ENCODE data around the gene ATRN. TPM values are rescaled to one million over a fixed set of nuclear protein-coding genes. Genes with fewer than 3 reads are reported as not detected.

Gene ATRN
- total RNA-seq, 1 experiment from 2014 or later = 19.9 TPM

GRCh38 chr20:3646067-3646440, 175.2 kb downstream of the ATRN start:
- no peak overlapping the region for H3K4me3 Mint-ChIP-seq
- ChIA-PET CTCF (no interaction called here), POLR2A (no interaction called here)
- TF ChIP-seq CTCF (IDR thresholded peaks at IDR 0.05) (no peak), ELF4 (CRISPR knock-in tag; IDR thresholded peaks at IDR 0.05; ENCODE audit: low read depth) (no peak), NFE2L1 (CRISPR knock-in tag; IDR thresholded peaks at IDR 0.05) (no peak), ZNF512 (CRISPR knock-in tag; IDR thresholded peaks at IDR 0.05; ENCODE audit: borderline replicate concordance) (no peak), KAT7 (CRISPR knock-in tag; IDR thresholded peaks at IDR 0.05; ENCODE audit: borderline replicate concordance) (no peak), ZNF317 (CRISPR knock-in tag; IDR thresholded peaks at IDR 0.05; ENCODE audit: borderline replicate concordance, low read depth) (no peak), CREB1 (CRISPR knock-in tag; IDR thresholded peaks at IDR 0.05) (no peak), MYBL2 (CRISPR knock-in tag; IDR thresholded peaks at IDR 0.05) (no peak), SOX15 (CRISPR knock-in tag; IDR thresholded peaks at IDR 0.05) (no peak), HMGA2 (CRISPR knock-in tag; IDR thresholded peaks at IDR 0.05) (no peak), NFATC4 (CRISPR knock-in tag; IDR thresholded peaks at IDR 0.05) (no peak), FOXJ3 (CRISPR knock-in tag; IDR thresholded peaks at IDR 0.05; ENCODE audit: borderline replicate concordance) (no peak), ATF2 (CRISPR knock-in tag; IDR thresholded peaks at IDR 0.05; ENCODE audit: borderline replicate concordance, low read depth) (no peak), ATF1 (CRISPR knock-in tag; IDR thresholded peaks at IDR 0.05) (no peak), NR2C2 (CRISPR knock-in tag; IDR thresholded peaks at IDR 0.05) (no peak)
- no peaks in the 10 kb centered on the region for H3K27me3 Mint-ChIP-seq (ENCODE audit: low read depth)
- H3K4me1 Mint-ChIP-seq = no peaks in the 10 kb centered on the region
- H3K36me3 Mint-ChIP-seq = no peaks in the 10 kb centered on the region
- no peak for DNase-seq (ENCODE audit: low spot score)
- no peak for ATAC-seq
- no peak overlapping the region for H3K27ac Mint-ChIP-seq
- peaks cover under 1% of the 10 kb centered on the region; the same call in 1 of the 2 replicates for H3K9me3 Mint-ChIP-seq

GRCh38 chr20:3646651-3647050, 175.8 kb downstream of the ATRN start:
- no peaks in the 10 kb centered on the region for H3K9me3 Mint-ChIP-seq
- no peak overlapping the region for H3K4me3 Mint-ChIP-seq
- DNase-seq (ENCODE audit: low spot score) (no peak), ATAC-seq (no peak)
- no peaks in the 10 kb centered on the region for H3K4me1 Mint-ChIP-seq
- no peak overlapping the region for H3K27ac Mint-ChIP-seq
- ChIA-PET POLR2A (no interaction called here), CTCF (interaction anchor here (0.5 to 1.4 kb wide), 2 partner anchors 31 to 283 kb away, joined by 3 to 4 read pairs; no protein-coding TSS in a partner anchor)
- no peak for TF ChIP-seq ZNF423 (CRISPR knock-in tag; IDR thresholded peaks at IDR 0.05)
- H3K27me3 Mint-ChIP-seq (ENCODE audit: low read depth) = no peaks in the 10 kb centered on the region
- no peaks in the 10 kb centered on the region for H3K36me3 Mint-ChIP-seq

GRCh38 chr20:3647473-3647872, 176.7 kb downstream of the ATRN start:
- Mint-ChIP-seq H3K27ac (no peak overlapping the region), H3K4me3 (no peak overlapping the region), H3K4me1 (no peaks in the 10 kb centered on the region), H3K36me3 (no peaks in the 10 kb centered on the region), H3K9me3 (no peaks in the 10 kb centered on the region), H3K27me3 (ENCODE audit: low read depth) (no peaks in the 10 kb centered on the region)
- DNase-seq (ENCODE audit: low spot score) = no peak
- ATAC-seq = no peak
- ChIA-PET CTCF (interaction anchor here (0.5 to 1.4 kb wide), 2 partner anchors 30 to 429 kb away, joined by 4 to 5 read pairs; no protein-coding TSS in a partner anchor), POLR2A (no interaction called here)
- no peak for TF ChIP-seq TEAD1 (CRISPR knock-in tag; IDR thresholded peaks at IDR 0.05)
- TF ChIP-seq USF2 (CRISPR knock-in tag; IDR thresholded peaks at IDR 0.05) = no peak
- TF ChIP-seq FOXP4 (CRISPR knock-in tag; IDR thresholded peaks at IDR 0.05) = no peak
- TF ChIP-seq ZBTB43 (CRISPR knock-in tag; IDR thresholded peaks at IDR 0.05) = no peak
- TF ChIP-seq NR1H2 (CRISPR knock-in tag; IDR thresholded peaks at IDR 0.05) = no peak
